Measurements from ENCODE around the gene TMEM220. TPM values are rescaled to one million over a fixed set of nuclear protein-coding genes. Genes with fewer than 3 reads are reported as not detected.

Gene TMEM220
- 0.98 and 1.3 TPM in 2 replicates for total RNA-seq

- no peaks in the 10 kb centered on the region for H3K9me3 Mint-ChIP-seq
- peak within 1 kb of the TSS; percentile 93 for H3K4me3 Mint-ChIP-seq
- H3K27ac Mint-ChIP-seq, result peak within 1 kb of the TSS; percentile 61
- H3K4me1 Mint-ChIP-seq (ENCODE audit: low read depth), result peaks cover 13% of the 10 kb centered on the region
- peaks cover 1% of the 10 kb centered on the region for H3K36me3 Mint-ChIP-seq (ENCODE audit: low read depth)
- DNase-seq (ENCODE audit: low spot score), result peak; percentile 10
- intact Hi-C loops (cut with micrococcal nuclease), result loop anchor here (1.0 to 5.0 kb wide), 2 partner anchors 32 to 82 kb away; partner anchors contain the start of genes ADPRM and SCO1
- peaks cover 15% of the 10 kb centered on the region for H3K27me3 Mint-ChIP-seq (ENCODE audit: insufficient read depth)
Measured at GRCh38 chr17:10729334-10730193, at the start of gene TMEM220. TSS of gene TMEM220 (minus strand) at chr17:10730023. CDS start at chr17:10729851, 172 bp downstream.

DNA sequence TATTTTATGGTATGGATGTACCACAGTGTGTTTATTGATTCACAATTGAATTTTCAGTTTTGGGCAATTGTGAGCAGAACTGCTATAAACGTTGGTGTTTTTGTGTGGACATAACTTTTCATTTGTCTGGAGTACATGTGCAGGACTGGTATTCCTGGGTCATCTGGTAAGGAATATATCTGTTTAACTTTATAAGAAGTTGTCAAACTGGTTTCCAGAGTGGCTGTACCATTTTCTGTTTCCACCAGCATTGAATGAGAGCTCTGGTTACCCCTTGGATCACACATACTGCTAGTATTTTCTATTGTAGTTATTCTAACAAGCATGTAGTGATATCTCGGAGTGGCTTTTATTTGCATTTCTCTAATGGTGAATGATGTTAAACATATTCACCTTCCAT lies 49.8 kb upstream of the TMEM220 start:
- intact Hi-C loops (cut with micrococcal nuclease), result no loop called here
- Mint-ChIP-seq H3K4me1 (ENCODE audit: low read depth) (no peaks in the 10 kb centered on the region), H3K36me3 (ENCODE audit: low read depth) (no peaks in the 10 kb centered on the region), H3K27me3 (ENCODE audit: insufficient read depth) (peaks cover 2% of the 10 kb centered on the region), H3K4me3 (no peak overlapping the region), H3K9me3 (no peaks in the 10 kb centered on the region), H3K27ac (no peak overlapping the region)
- no peak for DNase-seq (ENCODE audit: low spot score)

GRCh38 chr17:10777890-10778289 lies 48.1 kb upstream of the TMEM220 start:
- DNase-seq (ENCODE audit: low spot score), result no peak
- H3K27me3 Mint-ChIP-seq (ENCODE audit: insufficient read depth), result peaks cover 2% of the 10 kb centered on the region
- H3K4me3 Mint-ChIP-seq, result no peak overlapping the region
- no peaks in the 10 kb centered on the region for H3K4me1 Mint-ChIP-seq (ENCODE audit: low read depth)
- H3K36me3 Mint-ChIP-seq (ENCODE audit: low read depth), result no peaks in the 10 kb centered on the region
- H3K27ac Mint-ChIP-seq, result no peak overlapping the region
- no peaks in the 10 kb centered on the region for H3K9me3 Mint-ChIP-seq
- intact Hi-C loops (cut with micrococcal nuclease), result no loop called here

GRCh38 chr17:10777131-10777807 lies 47.4 kb upstream of the TMEM220 start:
- Mint-ChIP-seq H3K27ac (no peak overlapping the region), H3K4me3 (no peak overlapping the region), H3K9me3 (peaks cover 3% of the 10 kb centered on the region), H3K27me3 (ENCODE audit: insufficient read depth) (peaks cover 2% of the 10 kb centered on the region), H3K36me3 (ENCODE audit: low read depth) (no peaks in the 10 kb centered on the region), H3K4me1 (ENCODE audit: low read depth) (no peaks in the 10 kb centered on the region)
- no peak for DNase-seq (ENCODE audit: low spot score)
- intact Hi-C loops (cut with micrococcal nuclease), result no loop called here

DNA sequence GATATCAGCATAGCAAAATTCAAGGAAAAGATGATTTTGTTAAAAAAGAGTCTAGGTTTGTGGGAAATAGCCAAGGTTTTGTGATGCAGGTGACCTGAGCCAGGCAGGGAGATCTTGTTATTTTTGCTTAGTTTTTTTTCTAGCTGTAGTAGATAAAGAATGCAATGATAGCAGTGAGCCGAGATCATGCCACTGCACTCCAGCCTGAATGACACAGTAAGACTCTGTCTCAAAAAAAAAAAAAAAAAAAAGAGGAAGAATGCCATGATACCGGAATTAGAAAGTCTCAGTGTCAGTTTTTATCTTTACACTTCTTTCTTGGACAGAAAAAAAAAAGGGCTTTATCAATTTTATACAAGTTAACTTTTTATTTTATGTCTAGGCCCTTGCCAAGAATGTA lies 46.6 kb upstream of the TMEM220 start:
- peaks cover 2% of the 10 kb centered on the region for H3K27me3 Mint-ChIP-seq (ENCODE audit: insufficient read depth)
- no peak for DNase-seq (ENCODE audit: low spot score)
- H3K4me3 Mint-ChIP-seq, result no peak overlapping the region
- H3K27ac Mint-ChIP-seq, result no peak overlapping the region
- peaks cover 9% of the 10 kb centered on the region for H3K9me3 Mint-ChIP-seq
- intact Hi-C loops (cut with micrococcal nuclease), result no loop called here
- H3K4me1 Mint-ChIP-seq (ENCODE audit: low read depth), result no peaks in the 10 kb centered on the region
- no peaks in the 10 kb centered on the region for H3K36me3 Mint-ChIP-seq (ENCODE audit: low read depth)

- Mint-ChIP-seq H3K4me3 (no peak overlapping the region), H3K9me3 (peaks cover 11% of the 10 kb centered on the region), H3K27me3 (ENCODE audit: insufficient read depth) (peaks cover 2% of the 10 kb centered on the region), H3K36me3 (ENCODE audit: low read depth) (no peaks in the 10 kb centered on the region), H3K4me1 (ENCODE audit: low read depth) (no peaks in the 10 kb centered on the region), H3K27ac (no peak overlapping the region)
- no peak for DNase-seq (ENCODE audit: low spot score)
- intact Hi-C loops (cut with micrococcal nuclease), result no loop called here
Measured at GRCh38 chr17:10775740-10776356, 46.0 kb upstream of the TMEM220 start.

GRCh38 chr17:10775058-10775457 lies 45.2 kb upstream of the TMEM220 start:
- no peak overlapping the region for H3K4me3 Mint-ChIP-seq
- intact Hi-C loops (cut with micrococcal nuclease), result no loop called here
- H3K27ac Mint-ChIP-seq, result no peak overlapping the region
- H3K36me3 Mint-ChIP-seq (ENCODE audit: low read depth), result no peaks in the 10 kb centered on the region
- DNase-seq (ENCODE audit: low spot score), result no peak
- peaks cover 11% of the 10 kb centered on the region for H3K9me3 Mint-ChIP-seq
- H3K4me1 Mint-ChIP-seq (ENCODE audit: low read depth), result no peaks in the 10 kb centered on the region
- H3K27me3 Mint-ChIP-seq (ENCODE audit: insufficient read depth), result peaks cover 2% of the 10 kb centered on the region

DNA sequence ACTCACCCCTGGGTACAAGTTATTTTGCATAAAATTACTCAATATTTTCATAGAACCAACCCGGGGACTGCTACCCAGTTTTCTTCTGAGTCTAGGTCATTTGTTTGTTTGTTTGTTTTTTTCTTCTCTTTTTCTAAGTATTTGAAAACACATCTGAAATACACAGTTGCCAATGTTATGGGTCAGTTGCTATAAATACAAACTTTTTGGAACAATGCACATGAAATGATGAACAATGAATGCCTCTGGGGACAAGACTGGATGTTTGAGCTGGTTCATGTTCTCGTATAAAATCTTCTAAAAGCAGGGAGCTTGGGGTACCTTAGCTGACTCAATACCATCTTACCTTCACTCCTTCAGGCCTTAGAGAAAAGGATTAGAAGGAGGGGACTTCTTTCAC lies 43.6 kb upstream of the TMEM220 start:
- Mint-ChIP-seq H3K27me3 (ENCODE audit: insufficient read depth) (no peaks in the 10 kb centered on the region), H3K36me3 (ENCODE audit: low read depth) (no peaks in the 10 kb centered on the region), H3K4me3 (no peak overlapping the region), H3K27ac (no peak overlapping the region), H3K4me1 (ENCODE audit: low read depth) (no peaks in the 10 kb centered on the region), H3K9me3 (peaks cover 11% of the 10 kb centered on the region)
- DNase-seq (ENCODE audit: low spot score), result no peak
- intact Hi-C loops (cut with micrococcal nuclease), result no loop called here

DNA sequence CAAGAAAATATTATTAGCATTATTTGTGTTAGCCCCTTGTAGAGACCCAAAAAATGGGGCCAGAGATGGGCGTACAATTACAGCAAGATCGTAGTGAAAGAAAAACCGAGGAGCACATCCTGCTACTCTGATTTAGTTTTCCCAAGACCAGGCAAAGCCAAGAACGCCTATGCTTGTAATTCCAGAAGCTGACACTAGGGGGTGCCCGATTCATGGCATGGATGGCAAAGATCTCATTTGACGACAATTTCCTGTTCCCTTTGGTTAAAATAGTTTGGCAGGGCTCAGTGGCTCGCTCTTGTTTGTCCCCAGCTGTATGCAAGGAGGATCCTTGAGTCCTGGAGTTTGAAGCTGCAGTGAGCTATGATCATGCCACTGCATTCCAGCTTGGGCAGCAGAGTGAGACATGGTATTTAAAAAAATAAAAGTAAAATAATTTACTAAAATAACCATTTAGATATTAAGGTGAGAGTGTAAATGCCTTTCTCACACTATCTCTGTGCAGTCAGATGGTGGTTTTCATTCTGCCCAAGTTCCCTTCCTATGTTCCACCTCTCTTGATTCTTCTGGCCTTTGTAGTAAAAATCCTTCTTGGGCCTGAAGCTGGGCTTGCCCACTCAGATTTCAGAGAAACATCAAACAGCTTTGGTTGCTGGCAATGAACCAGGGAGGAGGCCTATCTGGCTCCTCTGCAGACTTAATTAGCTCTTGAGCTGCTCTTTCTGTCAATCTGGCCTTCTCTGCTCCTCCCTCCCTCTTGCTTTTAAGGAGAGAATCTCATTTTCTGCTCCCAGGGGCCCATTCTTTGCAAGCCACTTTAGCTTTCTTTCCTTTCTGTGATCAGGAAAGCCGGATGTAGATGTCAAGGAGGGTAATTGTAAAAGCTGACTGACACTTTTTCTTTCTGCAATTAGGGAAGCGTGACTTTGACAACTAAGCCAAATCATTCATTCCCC lies 42.9 kb upstream of the TMEM220 start:
- intact Hi-C loops (cut with micrococcal nuclease), result loop anchor here (1.0 kb wide), 1 partner anchor 73 kb away; no protein-coding TSS in a partner anchor
- Mint-ChIP-seq H3K27me3 (ENCODE audit: insufficient read depth) (no peaks in the 10 kb centered on the region), H3K9me3 (peaks cover 11% of the 10 kb centered on the region), H3K4me1 (ENCODE audit: low read depth) (no peaks in the 10 kb centered on the region), H3K36me3 (ENCODE audit: low read depth) (no peaks in the 10 kb centered on the region), H3K4me3 (no peak overlapping the region), H3K27ac (no peak overlapping the region)
- DNase-seq (ENCODE audit: low spot score), result no peak

DNA sequence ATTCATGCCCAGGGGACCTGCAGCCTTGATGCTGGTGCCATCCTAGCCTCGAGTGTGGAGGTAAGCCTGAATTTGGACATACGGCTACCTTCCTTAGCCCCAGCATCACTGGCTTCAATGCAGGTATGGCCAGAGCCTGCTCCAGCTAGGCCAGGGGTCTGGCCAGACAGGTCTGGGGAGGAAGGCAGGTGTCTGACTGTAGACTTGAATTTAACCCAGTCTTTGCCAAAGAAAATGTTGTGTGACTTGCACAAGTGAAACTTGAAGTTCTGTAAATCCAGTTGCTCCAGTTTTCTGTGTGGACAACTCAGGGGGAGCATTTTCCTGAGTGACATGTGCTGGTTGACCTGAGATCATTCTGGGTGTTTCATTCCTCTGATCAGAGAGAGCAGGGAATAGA lies 41.3 kb upstream of the TMEM220 start:
- Mint-ChIP-seq H3K4me3 (no peak overlapping the region), H3K36me3 (ENCODE audit: low read depth) (no peaks in the 10 kb centered on the region), H3K27me3 (ENCODE audit: insufficient read depth) (no peaks in the 10 kb centered on the region), H3K27ac (no peak overlapping the region), H3K9me3 (peaks cover 11% of the 10 kb centered on the region), H3K4me1 (ENCODE audit: low read depth) (no peaks in the 10 kb centered on the region)
- intact Hi-C loops (cut with micrococcal nuclease), result no loop called here
- no peak for DNase-seq (ENCODE audit: low spot score)

- no peak overlapping the region for H3K27ac Mint-ChIP-seq
- intact Hi-C loops (cut with micrococcal nuclease), result no loop called here
- H3K27me3 Mint-ChIP-seq (ENCODE audit: insufficient read depth), result no peaks in the 10 kb centered on the region
- H3K36me3 Mint-ChIP-seq (ENCODE audit: low read depth), result no peaks in the 10 kb centered on the region
- no peak for DNase-seq (ENCODE audit: low spot score)
- no peaks in the 10 kb centered on the region for H3K4me1 Mint-ChIP-seq (ENCODE audit: low read depth)
- H3K9me3 Mint-ChIP-seq, result peaks cover 11% of the 10 kb centered on the region
- H3K4me3 Mint-ChIP-seq, result no peak overlapping the region
Measured at GRCh38 chr17:10769840-10770239, 40.0 kb upstream of the TMEM220 start.

- Mint-ChIP-seq H3K4me3 (no peak overlapping the region), H3K36me3 (ENCODE audit: low read depth) (no peaks in the 10 kb centered on the region), H3K4me1 (ENCODE audit: low read depth) (no peaks in the 10 kb centered on the region), H3K27me3 (ENCODE audit: insufficient read depth) (no peaks in the 10 kb centered on the region), H3K27ac (no peak overlapping the region), H3K9me3 (peaks cover 11% of the 10 kb centered on the region)
- DNase-seq (ENCODE audit: low spot score), result no peak
- intact Hi-C loops (cut with micrococcal nuclease), result no loop called here
Measured at GRCh38 chr17:10768750-10769251, 39.0 kb upstream of the TMEM220 start.

Measured in activated T-helper 1 cell treated with anti-CD3 and anti-CD28 coated beads, Interleukin-12 subunit alpha, Interleukin-12 subunit beta, Interleukin-2, Interleukin-4 antibody, amounts not matched to agents 30 ng/mL and 10 ng/mL and 1 ng/mL, durations not matched to agents 14 hours and 24 hours and 36 hours (primary cell).